Esophagus squamous epithelium (tissue), 4 donors: Measurements from ENCODE around the gene CACNA1D.

Source experiments
- POLR2A ChIP-seq, 4 donors: fragments of 450-650 bp; IDR thresholded peaks; one replicate each; pipeline ENCODE4 v1.6.1; 2017; ENCODE audit warnings: antibody characterized with exemption in 4 of 4, mild to moderate bottlenecking in 4 of 4, moderate library complexity in 3 of 4
- TF ChIP-seq, protein P1 (sequence below), 6 experiments: fragments of 450-650 bp in 4 of 6; fragments of 200-600 bp in 2 of 6; sonication (generic) in 2 of 6; IDR thresholded peaks; one replicate each; pipeline ENCODE4 v1.5.1; 2016 to 2019; ENCODE audit warnings: antibody characterized with exemption in 6 of 6, mild to moderate bottlenecking in 4 of 6, moderate library complexity in 4 of 6

DNA sequence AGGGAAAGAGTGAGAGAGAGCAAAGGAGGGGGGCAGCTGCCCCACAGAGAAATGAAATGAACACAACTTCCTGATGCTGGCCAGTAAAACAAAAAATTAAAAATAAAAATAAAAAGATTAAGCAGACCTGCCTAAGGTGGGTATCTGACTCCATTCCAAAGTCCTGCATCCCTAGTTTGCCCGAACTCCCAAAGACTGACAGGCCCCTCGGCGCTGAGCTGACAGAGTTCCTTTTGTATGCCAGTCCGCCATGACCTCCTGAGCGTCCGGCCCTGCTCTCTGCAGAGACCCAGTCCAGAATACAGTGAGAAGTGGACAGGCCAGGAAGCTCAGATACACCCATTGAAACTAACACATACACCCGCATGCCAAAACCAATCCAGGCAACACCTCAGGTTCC lies 296.9 kb downstream of the CACNA1D start:
- TF ChIP-seq POLR2A (IDR thresholded peaks at IDR 0.05) = no peak
- TF ChIP-seq, protein P1, sequence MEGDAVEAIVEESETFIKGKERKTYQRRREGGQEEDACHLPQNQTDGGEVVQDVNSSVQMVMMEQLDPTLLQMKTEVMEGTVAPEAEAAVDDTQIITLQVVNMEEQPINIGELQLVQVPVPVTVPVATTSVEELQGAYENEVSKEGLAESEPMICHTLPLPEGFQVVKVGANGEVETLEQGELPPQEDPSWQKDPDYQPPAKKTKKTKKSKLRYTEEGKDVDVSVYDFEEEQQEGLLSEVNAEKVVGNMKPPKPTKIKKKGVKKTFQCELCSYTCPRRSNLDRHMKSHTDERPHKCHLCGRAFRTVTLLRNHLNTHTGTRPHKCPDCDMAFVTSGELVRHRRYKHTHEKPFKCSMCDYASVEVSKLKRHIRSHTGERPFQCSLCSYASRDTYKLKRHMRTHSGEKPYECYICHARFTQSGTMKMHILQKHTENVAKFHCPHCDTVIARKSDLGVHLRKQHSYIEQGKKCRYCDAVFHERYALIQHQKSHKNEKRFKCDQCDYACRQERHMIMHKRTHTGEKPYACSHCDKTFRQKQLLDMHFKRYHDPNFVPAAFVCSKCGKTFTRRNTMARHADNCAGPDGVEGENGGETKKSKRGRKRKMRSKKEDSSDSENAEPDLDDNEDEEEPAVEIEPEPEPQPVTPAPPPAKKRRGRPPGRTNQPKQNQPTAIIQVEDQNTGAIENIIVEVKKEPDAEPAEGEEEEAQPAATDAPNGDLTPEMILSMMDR (IDR thresholded peaks at IDR 0.05) = no peak
